HG02870 (cell line): Measurements from ENCODE around the gene PTP4A2.
"Not testable (repeated sequence)": the region's sequence is repeated elsewhere in the genome, so short reads cannot be mapped to it uniquely, and the experiment has no call there.

Experiments
- ATAC-seq: cut with Tn5 transposase; IDR thresholded peaks from one replicate; pipeline ENCODE4 v1.9.1; 2021; ENCODE audit warnings: mild to moderate bottlenecking, moderate library complexity; ENCODE audit not compliant: unreplicated experiment

Gene PTP4A2

GRCh38 chr1:31926252-31926651 is 11.9 kb downstream of the PTP4A2 start:
- no peak for ATAC-seq

- not testable (repeated sequence) for ATAC-seq
These were observed 12.3 kb downstream of the PTP4A2 start for GRCh38 chr1:31925824-31926223.

- no peak for ATAC-seq
These were observed 13.3 kb downstream of the PTP4A2 start for GRCh38 chr1:31924839-31925238.

- no peak for ATAC-seq
These were observed 14.2 kb downstream of the PTP4A2 start for GRCh38 chr1:31923901-31924535.

- no peak for ATAC-seq
These were observed 17.2 kb downstream of the PTP4A2 start for GRCh38 chr1:31920956-31921355.

- ATAC-seq = no peak
These were observed 18.6 kb downstream of the PTP4A2 start for GRCh38 chr1:31919591-31919990.

GRCh38 chr1:31915438-31915837 is 22.7 kb downstream of the PTP4A2 start:
- ATAC-seq = no peak

GRCh38 chr1:31913968-31914367 is 24.2 kb downstream of the PTP4A2 start:
- ATAC-seq = no peak

GRCh38 chr1:31912839-31913239 is 25.3 kb downstream of the PTP4A2 start:
- ATAC-seq = no peak

GRCh38 chr1:31911994-31912780 is 26.0 kb downstream of the PTP4A2 start:
- no peak for ATAC-seq

- ATAC-seq = no peak
These were observed 27.2 kb downstream of the PTP4A2 start for GRCh38 chr1:31910933-31911332.

GRCh38 chr1:31909691-31910090 is 28.5 kb downstream of the PTP4A2 start:
- no peak for ATAC-seq

- no peak for ATAC-seq
These were observed 31.6 kb downstream of the PTP4A2 start for GRCh38 chr1:31906557-31906956.

- no peak for ATAC-seq
These were observed 32.5 kb downstream of the PTP4A2 start for GRCh38 chr1:31905681-31906080.

GRCh38 chr1:31905093-31905509 is 33.1 kb downstream of the PTP4A2 start:
- no peak for ATAC-seq

GRCh38 chr1:31904339-31905092 is 33.7 kb downstream of the PTP4A2 start:
- no peak for ATAC-seq

GRCh38 chr1:31902510-31902860 is 35.7 kb downstream of the PTP4A2 start:
- ATAC-seq = no peak

GRCh38 chr1:31901838-31902509 is 36.2 kb downstream of the PTP4A2 start:
- ATAC-seq = no peak

GRCh38 chr1:31900790-31901189 is 37.4 kb downstream of the PTP4A2 start:
- no peak for ATAC-seq

GRCh38 chr1:31897526-31898100 is 40.6 kb downstream of the PTP4A2 start:
- ATAC-seq = no peak
